WTC11 (cell line): Measurements from ENCODE around the gene CCDC88A. TPM values are rescaled to one million over a fixed set of nuclear protein-coding genes. Genes with fewer than 3 reads are reported as not detected.

Experiments used
- ATAC-seq: fragments of 200-7000 bp; cut with Tn5 transposase; 2 replicates; pipeline ENCODE4 v1.10.0; 2021; ENCODE audit warnings: mild to moderate bottlenecking, moderate library complexity
- CTCF ChIA-PET: fragments of 300-600 bp; sonication (Branson Sonifier 250); formaldehyde crosslinking; loops from one replicate; lab custom pipeline; 2021; ENCODE audit warnings: antibody characterized with exemption; lab: Charles Lee
- POLR2A ChIA-PET: fragments of 350-600 bp; sonication (Branson Sonifier 250); formaldehyde crosslinking; loops from one replicate; lab custom pipeline; 2021; ENCODE audit warnings: antibody characterized with exemption; lab: Charles Lee
- DNase-seq: peaks from one replicate; pipeline ENCODE4 v3.0.0; 2021; ENCODE audit warnings: low spot score
- H3K27ac Mint-ChIP-seq: 2 replicates; pipeline ENCODE4 v1.8.0; 2021; ENCODE audit warnings: mixed read lengths
- H3K27me3 Mint-ChIP-seq: 2 replicates; pipeline ENCODE4 v1.8.0; 2021; ENCODE audit warnings: low read depth, mild to moderate bottlenecking, moderate library complexity, mixed read lengths
- H3K36me3 Mint-ChIP-seq: 2 replicates; pipeline ENCODE4 v1.8.0; 2021; ENCODE audit warnings: mixed read lengths
- H3K4me1 Mint-ChIP-seq: 2 replicates; pipeline ENCODE4 v1.8.0; 2022; ENCODE audit warnings: mixed read lengths
- H3K4me3 Mint-ChIP-seq: 2 replicates; pipeline ENCODE4 v1.8.0; 2021; ENCODE audit warnings: mild to moderate bottlenecking, moderate library complexity, mixed read lengths
- H3K9me3 Mint-ChIP-seq: 2 replicates; pipeline ENCODE4 v1.8.0; 2021; ENCODE audit warnings: mixed read lengths
- ARID4B ChIP-seq: sonication (generic); formaldehyde crosslinking; IDR thresholded peaks from 2 replicates; pipeline ENCODE4 v1.8.0; 2023; ENCODE audit warnings: missing genetic modification reagents, mild to moderate bottlenecking, borderline replicate concordance
- GRHL2 ChIP-seq: fragments of 250-450 bp; sonication (Bioruptor Pico); IDR thresholded peaks from 2 replicates; pipeline ENCODE4 v1.8.0; 2022; ENCODE audit warnings: mild to moderate bottlenecking, moderate library complexity; ENCODE audit not compliant: insufficient replicate concordance, severe bottlenecking
- JAZF1 ChIP-seq: fragments of 250-450 bp; sonication (Bioruptor Pico); IDR thresholded peaks from 2 replicates; pipeline ENCODE4 v1.9.0; 2021; ENCODE audit warnings: moderate library complexity, mild to moderate bottlenecking, inconsistent platforms
- KAT7 ChIP-seq: sonication (generic); formaldehyde crosslinking; IDR thresholded peaks from 2 replicates; pipeline ENCODE4 v1.8.1; 2023; ENCODE audit warnings: missing genetic modification reagents, mild to moderate bottlenecking, borderline replicate concordance
- MYBL2 ChIP-seq: sonication (generic); formaldehyde crosslinking; IDR thresholded peaks from 2 replicates; pipeline ENCODE4 v1.8.1; 2023; ENCODE audit warnings: mild to moderate bottlenecking, moderate library complexity, missing genetic modification reagents
- NR1H2 ChIP-seq: sonication (generic); formaldehyde crosslinking; IDR thresholded peaks from 2 replicates; pipeline ENCODE4 v1.9.0; 2021; ENCODE audit warnings: mild to moderate bottlenecking, moderate library complexity, missing genetic modification reagents
- NR2C2 ChIP-seq: sonication (generic); formaldehyde crosslinking; IDR thresholded peaks from 2 replicates; pipeline ENCODE4 v1.8.0; 2022; ENCODE audit warnings: mild to moderate bottlenecking, missing genetic modification reagents
- PRRX2 ChIP-seq: fragments of 250-450 bp; sonication (Bioruptor Pico); IDR thresholded peaks from 2 replicates; pipeline ENCODE4 v1.8.0; 2021; ENCODE audit warnings: mild to moderate bottlenecking
- RORB ChIP-seq: fragments of 250-450 bp; sonication (Bioruptor Pico); IDR thresholded peaks from 2 replicates; pipeline ENCODE4 v1.9.0; 2021; ENCODE audit warnings: mild to moderate bottlenecking
- SMAD3 ChIP-seq: sonication (generic); formaldehyde crosslinking; IDR thresholded peaks from 2 replicates; pipeline ENCODE4 v1.8.0; 2022; ENCODE audit warnings: missing genetic modification reagents, mild to moderate bottlenecking, borderline replicate concordance
- SOX15 ChIP-seq: fragments of 250-450 bp; sonication (Bioruptor Pico); IDR thresholded peaks from 2 replicates; pipeline ENCODE4 v1.9.0; 2021; ENCODE audit warnings: mild to moderate bottlenecking
- SP1 ChIP-seq: sonication (generic); formaldehyde crosslinking; conservative IDR thresholded peaks from 2 replicates; pipeline ENCODE4 v1.8.1; 2022; ENCODE audit warnings: missing genetic modification reagents
- ZNF317 ChIP-seq: sonication (generic); formaldehyde crosslinking; IDR thresholded peaks from 2 replicates; pipeline ENCODE4 v1.8.1; 2023; ENCODE audit warnings: low read depth, mild to moderate bottlenecking, moderate library complexity, missing genetic modification reagents, borderline replicate concordance
- ZNF396 ChIP-seq: fragments of 250-450 bp; sonication (Bioruptor Pico); IDR thresholded peaks from 2 replicates; pipeline ENCODE4 v1.8.0; 2021; ENCODE audit warnings: mild to moderate bottlenecking, moderate library complexity, borderline replicate concordance
- ZNF423 ChIP-seq: fragments of 250-450 bp; sonication (Bioruptor Pico); IDR thresholded peaks from 2 replicates; pipeline ENCODE4 v2.1.2; 2022; ENCODE audit warnings: mild to moderate bottlenecking, moderate library complexity
- total RNA-seq: library from RNA; stranded (reverse); gene quantifications from 3 replicates; pipeline ENCODE4 v1.2.3, GENCODE V29; 2021
- TF ChIP-seq, protein P1 (sequence below): sonication (generic); formaldehyde crosslinking; IDR thresholded peaks from 2 replicates; pipeline ENCODE4 v1.8.0; 2022; ENCODE audit warnings: mild to moderate bottlenecking, missing genetic modification reagents
- TF ChIP-seq, protein P2 (sequence below): fragments of 250-450 bp; sonication (Bioruptor Pico); conservative IDR thresholded peaks from 2 replicates; pipeline ENCODE4 v1.9.0; 2021; ENCODE audit warnings: mild to moderate bottlenecking
- TF ChIP-seq, protein P3 (sequence below): sonication (generic); formaldehyde crosslinking; IDR thresholded peaks from 2 replicates; pipeline ENCODE4 v1.8.0; 2022; ENCODE audit warnings: mild to moderate bottlenecking, missing genetic modification reagents

CCDC88A gene
- total RNA-seq, 1 experiment from 2014 or later: 97.5 TPM

- peak overlapping the region; percentile 34; the same call in 1 of the 2 replicates for H3K27ac Mint-ChIP-seq
- ChIA-PET CTCF (interaction anchor here (0.5 kb wide), 1 partner anchor 222 kb away, joined by 3 read pairs; no protein-coding TSS in a partner anchor), POLR2A (no interaction called here)
- H3K9me3 Mint-ChIP-seq: peaks cover 11% of the 10 kb centered on the region; the same call in 1 of the 2 replicates
- peaks cover 8% of the 10 kb centered on the region for H3K4me1 Mint-ChIP-seq
- no peak for TF ChIP-seq SOX15 (CRISPR knock-in tag)
- TF ChIP-seq, protein P1, sequence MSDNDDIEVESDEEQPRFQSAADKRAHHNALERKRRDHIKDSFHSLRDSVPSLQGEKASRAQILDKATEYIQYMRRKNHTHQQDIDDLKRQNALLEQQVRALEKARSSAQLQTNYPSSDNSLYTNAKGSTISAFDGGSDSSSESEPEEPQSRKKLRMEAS (CRISPR knock-in tag): no peak
- no peak for TF ChIP-seq JAZF1 (CRISPR knock-in tag)
- no peak for TF ChIP-seq ZNF396 (CRISPR knock-in tag)
- no peak for TF ChIP-seq NR2C2
- TF ChIP-seq PRRX2 (CRISPR knock-in tag): no peak
- no peak for TF ChIP-seq MYBL2 (CRISPR knock-in tag)
- TF ChIP-seq ZNF317 (CRISPR knock-in tag): no peak
- TF ChIP-seq, protein P2, sequence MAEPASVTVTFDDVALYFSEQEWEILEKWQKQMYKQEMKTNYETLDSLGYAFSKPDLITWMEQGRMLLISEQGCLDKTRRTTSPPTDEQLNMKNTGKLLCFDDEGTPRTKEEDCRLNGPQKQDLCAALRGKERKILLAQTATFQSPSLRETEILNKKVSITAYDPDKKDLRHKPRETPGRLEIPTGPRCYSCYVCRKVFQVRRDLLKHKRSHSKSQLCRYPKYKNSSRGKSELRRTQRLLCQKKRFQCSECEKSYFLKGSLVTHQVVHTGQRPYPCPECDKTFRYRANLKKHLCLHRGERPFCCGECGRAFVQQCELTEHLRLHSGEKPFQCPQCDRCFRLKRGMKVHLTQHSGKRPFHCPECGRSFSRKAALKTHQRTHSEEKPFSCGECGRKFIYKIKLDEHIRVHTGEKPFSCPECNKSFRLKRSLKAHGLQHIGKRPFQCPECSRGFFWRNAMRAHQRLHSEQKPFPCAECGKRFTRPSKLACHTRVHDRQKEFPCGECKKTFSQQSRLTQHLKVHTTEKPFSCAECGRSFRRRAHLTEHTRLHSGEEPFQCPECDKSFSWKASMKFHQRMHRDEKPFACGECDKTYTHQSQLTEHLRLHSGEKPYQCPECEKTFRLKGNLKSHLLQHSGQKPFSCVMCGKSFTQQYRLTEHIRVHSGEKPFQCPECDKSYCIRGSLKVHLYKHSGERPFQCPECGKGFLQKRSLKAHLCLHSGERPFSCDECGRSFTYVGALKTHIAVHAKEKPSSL (CRISPR knock-in tag): no peak
- no peak for TF ChIP-seq GRHL2
- no peak for TF ChIP-seq SMAD3 (CRISPR knock-in tag)
- TF ChIP-seq KAT7 (CRISPR knock-in tag): no peak
- TF ChIP-seq SP1 (CRISPR knock-in tag): no peak
- no peak for TF ChIP-seq NR1H2 (CRISPR knock-in tag)
- DNase-seq (no peak), ATAC-seq (no peak)
- no peaks in the 10 kb centered on the region for H3K27me3 Mint-ChIP-seq
- peaks cover 9% of the 10 kb centered on the region for H3K36me3 Mint-ChIP-seq
- H3K4me3 Mint-ChIP-seq: no peak overlapping the region
Measured at GRCh38 chr2:55395724-55396605, 23.7 kb downstream of the CCDC88A start.

DNA sequence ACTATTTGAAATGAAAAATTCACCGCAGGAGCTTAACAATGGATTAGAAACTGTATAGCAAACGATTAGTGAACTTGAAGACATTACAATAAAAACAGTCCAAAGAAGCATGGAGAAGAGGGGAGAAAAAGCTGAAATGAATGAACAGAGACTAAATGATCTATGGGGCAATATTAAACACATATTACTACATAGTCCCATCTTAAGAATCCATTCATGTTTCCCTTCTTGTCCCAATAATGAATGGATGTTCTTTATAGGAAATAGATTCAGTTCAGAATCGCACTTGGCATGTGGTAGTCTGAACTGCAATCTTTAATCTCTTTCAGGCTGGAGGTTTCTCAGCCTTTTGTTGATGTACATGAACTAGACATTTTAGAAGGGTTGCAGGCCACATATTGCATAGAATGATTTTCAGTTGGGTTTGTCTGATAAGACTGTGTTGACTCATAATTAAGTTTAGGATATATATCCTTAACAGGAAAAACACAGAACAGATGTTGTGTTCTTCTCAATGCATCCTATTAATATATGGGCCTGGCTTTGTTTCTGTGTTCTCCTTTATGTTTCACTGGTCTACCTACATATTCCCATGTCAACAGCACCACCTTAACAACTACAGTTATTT lies 27.9 kb downstream of the CCDC88A start:
- ChIA-PET POLR2A (no interaction called here), CTCF (no interaction called here)
- Mint-ChIP-seq H3K36me3 (peaks cover 9% of the 10 kb centered on the region), H3K27me3 (no peaks in the 10 kb centered on the region), H3K4me1 (peaks cover 16% of the 10 kb centered on the region), H3K4me3 (no peak overlapping the region), H3K9me3 (peaks cover 11% of the 10 kb centered on the region; the same call in 1 of the 2 replicates), H3K27ac (no peak overlapping the region)
- ATAC-seq (no peak), DNase-seq (no peak)
- TF ChIP-seq RORB (CRISPR knock-in tag) (no peak), ZNF423 (CRISPR knock-in tag) (no peak), ARID4B (CRISPR knock-in tag) (no peak)
- TF ChIP-seq, protein P3, sequence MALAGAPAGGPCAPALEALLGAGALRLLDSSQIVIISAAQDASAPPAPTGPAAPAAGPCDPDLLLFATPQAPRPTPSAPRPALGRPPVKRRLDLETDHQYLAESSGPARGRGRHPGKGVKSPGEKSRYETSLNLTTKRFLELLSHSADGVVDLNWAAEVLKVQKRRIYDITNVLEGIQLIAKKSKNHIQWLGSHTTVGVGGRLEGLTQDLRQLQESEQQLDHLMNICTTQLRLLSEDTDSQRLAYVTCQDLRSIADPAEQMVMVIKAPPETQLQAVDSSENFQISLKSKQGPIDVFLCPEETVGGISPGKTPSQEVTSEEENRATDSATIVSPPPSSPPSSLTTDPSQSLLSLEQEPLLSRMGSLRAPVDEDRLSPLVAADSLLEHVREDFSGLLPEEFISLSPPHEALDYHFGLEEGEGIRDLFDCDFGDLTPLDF (CRISPR knock-in tag): no peak
